K562 (cell line): Measurements from ENCODE around the gene TSPAN14. TPM values are rescaled to one million over a fixed set of nuclear protein-coding genes. Genes with fewer than 3 reads are reported as not detected.

Source experiments
- ARID3B ChIP-seq: fragments of 250-450 bp; sonication (Bioruptor Pico); IDR thresholded peaks from 2 replicates; pipeline ENCODE4 v1.4.0; 2020; ENCODE audit warnings: borderline replicate concordance
- EP400 ChIP-seq: fragments of 450-650 bp; IDR thresholded peaks from 2 replicates; pipeline ENCODE4 v1.6.1; 2017; ENCODE audit warnings: antibody characterized with exemption, mild to moderate bottlenecking, moderate library complexity
- FOS ChIP-seq: IDR thresholded peaks from 3 replicates; pipeline ENCODE4 v1.6.1; 2011; ENCODE audit not compliant: insufficient read length; ENCODE audit errors: extremely low read depth
- GATAD2A ChIP-seq: fragments of 450-650 bp; IDR thresholded peaks from 2 replicates; pipeline ENCODE4 v1.6.1; 2017
- JUN ChIP-seq, 2 experiments: sonication (generic) in 1 of 2; formaldehyde crosslinking in 1 of 2; IDR thresholded peaks; 2 replicates each; pipeline versions ENCODE4 v1.6.1 to v1.8.0; 2012 to 2022; ENCODE audit warnings: borderline replicate concordance in 2 of 2, mild to moderate bottlenecking in 2 of 2, improper control_type of control experiment in 1 of 2, low read depth in 1 of 2, low read length in 1 of 2, missing genetic modification reagents in 1 of 2
- KLF6 ChIP-seq: fragments of 250-450 bp; sonication (Bioruptor Pico); IDR thresholded peaks from 2 replicates; pipeline ENCODE4 v1.4.0; 2020; ENCODE audit warnings: mild to moderate bottlenecking, moderate library complexity, borderline replicate concordance
- SMAD1 ChIP-seq: fragments of 150-350 bp; IDR thresholded peaks from 2 replicates; pipeline ENCODE4 v1.6.1; 2014; ENCODE audit warnings: low read length, low read depth; ENCODE audit not compliant: partially characterized antibody
- ZNF24 ChIP-seq: fragments of 450-650 bp; IDR thresholded peaks from 2 replicates; pipeline ENCODE4 v1.6.1; 2016
- polyA plus RNA-seq, 8 experiments: library from polyadenylated mRNA; depleted of rRNA in 4 of 8; stranded (reverse) in 5 of 8; unstranded in 3 of 8; fragments of >200 nt; fragmentation: Nextera tagmentation in 2 of 8; fragmentation: Illumina TruSeq in 1 of 8; extraction: Ambion mirVana in 2 of 8; extraction: Trizol in 1 of 8; gene quantifications; 2 replicates each; pipeline versions ENCODE4 v1.2.1 to v1.2.3, GENCODE V29; 2011 to 2014; ENCODE audit warnings: inconsistent platforms in 1 of 8, missing spikeins in 1 of 8
- total RNA-seq, 7 experiments: library from RNA; depleted of rRNA in 6 of 7; stranded (reverse); fragments of >200 nt in 6 of 7; fragmentation: Illumina TruSeq in 2 of 7; extraction: Trizol in 2 of 7; gene quantifications; 2 replicates each; pipeline versions ENCODE4 v1.2.1 to v1.2.3, GENCODE V29; 2011 to 2021; ENCODE audit warnings: low replicate concordance in 1 of 7
- TF ChIP-seq, protein P1 (sequence below): fragments of 250-450 bp; sonication (Bioruptor Pico); IDR thresholded peaks from 2 replicates; pipeline ENCODE4 v1.4.0; 2020; ENCODE audit warnings: mild to moderate bottlenecking
- TF ChIP-seq, protein P2 (sequence below), 2 experiments: fragments of 450-650 bp in 1 of 2; IDR thresholded peaks; 2 replicates each; pipeline ENCODE4 v1.6.1; 2011 to 2017; ENCODE audit warnings: low read depth in 2 of 2, antibody characterized with exemption in 1 of 2, borderline replicate concordance in 1 of 2, low read length in 1 of 2, mild to moderate bottlenecking in 1 of 2, mixed read lengths in 1 of 2; ENCODE audit not compliant: control insufficient read depth in 1 of 2
- TF ChIP-seq, protein P3 (sequence below): sonication (generic); formaldehyde crosslinking; IDR thresholded peaks from 2 replicates; pipeline ENCODE4 v1.9.0; 2022; ENCODE audit warnings: mild to moderate bottlenecking, missing genetic modification reagents

Gene TSPAN14
- total and polyA plus RNA-seq, 9 of the 15 experiments (the other 6 are each of a cell fraction or from before 2014, with no cell fraction given) = 5.8 to 92.9 (median 23.3) TPM

GRCh38 chr10:80453842-80454512, at the start of gene TSPAN14 (continued):
- no peak for TF ChIP-seq ARID3B (CRISPR knock-in tag)
- no peak; the same call in 1 of the 2 replicates for TF ChIP-seq GATAD2A
- no peak for TF ChIP-seq EP400
- TF ChIP-seq, protein P1, sequence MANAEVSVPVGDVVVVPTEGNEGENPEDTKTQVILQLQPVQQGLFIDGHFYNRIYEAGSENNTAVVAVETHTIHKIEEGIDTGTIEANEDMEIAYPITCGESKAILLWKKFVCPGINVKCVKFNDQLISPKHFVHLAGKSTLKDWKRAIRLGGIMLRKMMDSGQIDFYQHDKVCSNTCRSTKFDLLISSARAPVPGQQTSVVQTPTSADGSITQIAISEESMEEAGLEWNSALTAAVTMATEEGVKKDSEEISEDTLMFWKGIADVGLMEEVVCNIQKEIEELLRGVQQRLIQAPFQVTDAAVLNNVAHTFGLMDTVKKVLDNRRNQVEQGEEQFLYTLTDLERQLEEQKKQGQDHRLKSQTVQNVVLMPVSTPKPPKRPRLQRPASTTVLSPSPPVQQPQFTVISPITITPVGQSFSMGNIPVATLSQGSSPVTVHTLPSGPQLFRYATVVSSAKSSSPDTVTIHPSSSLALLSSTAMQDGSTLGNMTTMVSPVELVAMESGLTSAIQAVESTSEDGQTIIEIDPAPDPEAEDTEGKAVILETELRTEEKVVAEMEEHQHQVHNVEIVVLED (CRISPR knock-in tag) = peak; percentile 57
- no peak for TF ChIP-seq FOS
- no peak for TF ChIP-seq SMAD1
- peak; percentile 66 for TF ChIP-seq ZNF24
- TF ChIP-seq, protein P2, sequence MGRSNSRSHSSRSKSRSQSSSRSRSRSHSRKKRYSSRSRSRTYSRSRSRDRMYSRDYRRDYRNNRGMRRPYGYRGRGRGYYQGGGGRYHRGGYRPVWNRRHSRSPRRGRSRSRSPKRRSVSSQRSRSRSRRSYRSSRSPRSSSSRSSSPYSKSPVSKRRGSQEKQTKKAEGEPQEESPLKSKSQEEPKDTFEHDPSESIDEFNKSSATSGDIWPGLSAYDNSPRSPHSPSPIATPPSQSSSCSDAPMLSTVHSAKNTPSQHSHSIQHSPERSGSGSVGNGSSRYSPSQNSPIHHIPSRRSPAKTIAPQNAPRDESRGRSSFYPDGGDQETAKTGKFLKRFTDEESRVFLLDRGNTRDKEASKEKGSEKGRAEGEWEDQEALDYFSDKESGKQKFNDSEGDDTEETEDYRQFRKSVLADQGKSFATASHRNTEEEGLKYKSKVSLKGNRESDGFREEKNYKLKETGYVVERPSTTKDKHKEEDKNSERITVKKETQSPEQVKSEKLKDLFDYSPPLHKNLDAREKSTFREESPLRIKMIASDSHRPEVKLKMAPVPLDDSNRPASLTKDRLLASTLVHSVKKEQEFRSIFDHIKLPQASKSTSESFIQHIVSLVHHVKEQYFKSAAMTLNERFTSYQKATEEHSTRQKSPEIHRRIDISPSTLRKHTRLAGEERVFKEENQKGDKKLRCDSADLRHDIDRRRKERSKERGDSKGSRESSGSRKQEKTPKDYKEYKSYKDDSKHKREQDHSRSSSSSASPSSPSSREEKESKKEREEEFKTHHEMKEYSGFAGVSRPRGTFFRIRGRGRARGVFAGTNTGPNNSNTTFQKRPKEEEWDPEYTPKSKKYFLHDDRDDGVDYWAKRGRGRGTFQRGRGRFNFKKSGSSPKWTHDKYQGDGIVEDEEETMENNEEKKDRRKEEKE (IDR thresholded peaks at IDR 0.05; ENCODE audit: borderline replicate concordance in 1 of 2, control insufficient read depth in 1 of 2, low read depth in 2 of 2, low read length in 1 of 2) = no peak
- TF ChIP-seq KLF6 = no peak
- no peak for TF ChIP-seq JUN (IDR thresholded peaks at IDR 0.05; ENCODE audit: borderline replicate concordance, low read depth, low read length)
- TF ChIP-seq JUN (CRISPR knock-in tag; IDR thresholded peaks at IDR 0.05; ENCODE audit: borderline replicate concordance) = no peak
- TF ChIP-seq, protein P3, sequence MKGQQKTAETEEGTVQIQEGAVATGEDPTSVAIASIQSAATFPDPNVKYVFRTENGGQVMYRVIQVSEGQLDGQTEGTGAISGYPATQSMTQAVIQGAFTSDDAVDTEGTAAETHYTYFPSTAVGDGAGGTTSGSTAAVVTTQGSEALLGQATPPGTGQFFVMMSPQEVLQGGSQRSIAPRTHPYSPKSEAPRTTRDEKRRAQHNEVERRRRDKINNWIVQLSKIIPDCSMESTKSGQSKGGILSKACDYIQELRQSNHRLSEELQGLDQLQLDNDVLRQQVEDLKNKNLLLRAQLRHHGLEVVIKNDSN (CRISPR knock-in tag) = no peak
